ENCODE data around the gene RPL22L1.

- TF ChIP-seq POLR2A (IDR thresholded peaks at IDR 0.05; ENCODE audit: low read depth, low read length) (no peak), POLR2AphosphoS5 (IDR thresholded peaks at IDR 0.05; ENCODE audit: low read depth, low read length) (no peak)
Observed at GRCh38 chr3:170868577-170869238, 1.3 kb downstream of the RPL22L1 start.

Data from GM12892 (cell line).